Measurements from ENCODE around the gene ATP11A. TPM values are rescaled to one million over a fixed set of nuclear protein-coding genes. Genes with fewer than 3 reads are reported as not detected.

The ATP11A gene
- total and polyA plus RNA-seq, 9 of the 15 experiments (the other 6 are each of a cell fraction or from before 2014, with no cell fraction given), result 0.38 to 34.2 (median 4.2) TPM

- peaks cover 29 to 89% of the 10 kb centered on the region in 2 experiments for H3K27me3 ChIP-seq (ENCODE audit: control insufficient read depth in 2 of 2, insufficient read depth in 2 of 2, low read length in 2 of 2)
These were observed 204.0 kb downstream of the ATP11A start for GRCh38 chr13:112893570-112894422.

More at GRCh38 chr13:112893570-112894422, 204.0 kb downstream of the ATP11A start:
- ATAC-seq (peak; percentile 88), DNase-seq (ENCODE audit: extremely low read depth in 1 of 4, low spot score in 3 of 4) (peak; percentile 52 to 91 (median 86)), FAIRE-seq (no peak)
- Histone ChIP-seq H3K79me2 (ENCODE audit: control insufficient read depth, insufficient read depth, low read length) (no peaks in the 10 kb centered on the region), H3K4me2 (ENCODE audit: insufficient read depth, low read length) (no peak overlapping the region), H3K9me1 (ENCODE audit: control insufficient read depth, insufficient read depth, low read length) (no peaks in the 10 kb centered on the region), H4K20me1 (replicated peaks; ENCODE audit: control insufficient read depth, insufficient read depth, low read length) (peaks cover 7% of the 10 kb centered on the region; the same call in 1 of the 2 replicates), H3K36me3 (ENCODE audit: control insufficient read depth, insufficient read depth, low read length) (no peaks in the 10 kb centered on the region), H3K9me3 (replicated peaks; ENCODE audit: control insufficient read depth, insufficient read depth, low read depth, low read length) (no peaks in the 10 kb centered on the region), H2AFZ (ENCODE audit: low read depth, low read length) (no peak overlapping the region), H3K27ac (ENCODE audit: extremely low read depth, low read depth, low read length) (no peak overlapping the region), H3K9ac (ENCODE audit: insufficient read depth in 1 of 2, low read depth in 2 of 2, low read length in 2 of 2) (no peak overlapping the region), H3K4me3 (no peak overlapping the region), H3K4me1 (replicated peaks in 1 of 2; ENCODE audit: control insufficient read depth in 2 of 2, insufficient read depth in 2 of 2, low read length in 2 of 2) (peaks cover 0 to 47% of the 10 kb centered on the region in 2 experiments; a peak in 2 of 5 replicates)
- intact Hi-C loops (cut with micrococcal nuclease), result no loop called here
- CTCF ChIA-PET (ENCODE audit: low intra/inter-chr PET ratio), result interaction anchor here (0.6 kb wide), 1 partner anchor 52 kb away, joined by 3 read pairs; no protein-coding TSS in a partner anchor
- POLR2A ChIA-PET, result interaction anchor here (0.5 kb wide), 1 partner anchor 12 kb away, joined by 4 read pairs; no protein-coding TSS in a partner anchor
- in situ Hi-C loops (cut with MboI), result no loop called here
- BruUV-seq (replicated peaks), result no TSS peak
- TF ChIP-seq E2F6 (IDR thresholded peaks at IDR 0.05; ENCODE audit: borderline replicate concordance in 1 of 2, extremely low read depth in 1 of 2, insufficient read depth in 1 of 2, insufficient read length in 1 of 2, low read depth in 1 of 2, low read length in 1 of 2, poor library complexity in 1 of 2, severe bottlenecking in 1 of 2) (peak in 1 of 2 experiments; percentile 64), VEZF1 (CRISPR knock-in tag; IDR thresholded peaks at IDR 0.05) (peak; percentile 82), HMBOX1 (IDR thresholded peaks at IDR 0.05) (peak; percentile 75), SMARCA5 (IDR thresholded peaks at IDR 0.05) (no peak)
- 13% methylated on average over 19 of the region's 51 CpGs for WGBS (ENCODE audit: insufficient coverage, low coverage, missing lambda C conversion rate)
